SW 1271 (cell line): Measurements from ENCODE around the gene DUSP8.
"Not testable (repeated sequence)": the region's sequence is repeated elsewhere in the genome, so short reads cannot be mapped to it uniquely, and the experiment has no call there.

Experiments used
- DNase-seq, 2 experiments: peaks; one replicate each; lab custom pipeline; 2025; lab: John Stamatoyannopoulos, UW

Gene DUSP8, protein sequence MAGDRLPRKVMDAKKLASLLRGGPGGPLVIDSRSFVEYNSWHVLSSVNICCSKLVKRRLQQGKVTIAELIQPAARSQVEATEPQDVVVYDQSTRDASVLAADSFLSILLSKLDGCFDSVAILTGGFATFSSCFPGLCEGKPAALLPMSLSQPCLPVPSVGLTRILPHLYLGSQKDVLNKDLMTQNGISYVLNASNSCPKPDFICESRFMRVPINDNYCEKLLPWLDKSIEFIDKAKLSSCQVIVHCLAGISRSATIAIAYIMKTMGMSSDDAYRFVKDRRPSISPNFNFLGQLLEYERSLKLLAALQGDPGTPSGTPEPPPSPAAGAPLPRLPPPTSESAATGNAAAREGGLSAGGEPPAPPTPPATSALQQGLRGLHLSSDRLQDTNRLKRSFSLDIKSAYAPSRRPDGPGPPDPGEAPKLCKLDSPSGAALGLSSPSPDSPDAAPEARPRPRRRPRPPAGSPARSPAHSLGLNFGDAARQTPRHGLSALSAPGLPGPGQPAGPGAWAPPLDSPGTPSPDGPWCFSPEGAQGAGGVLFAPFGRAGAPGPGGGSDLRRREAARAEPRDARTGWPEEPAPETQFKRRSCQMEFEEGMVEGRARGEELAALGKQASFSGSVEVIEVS

DNA sequence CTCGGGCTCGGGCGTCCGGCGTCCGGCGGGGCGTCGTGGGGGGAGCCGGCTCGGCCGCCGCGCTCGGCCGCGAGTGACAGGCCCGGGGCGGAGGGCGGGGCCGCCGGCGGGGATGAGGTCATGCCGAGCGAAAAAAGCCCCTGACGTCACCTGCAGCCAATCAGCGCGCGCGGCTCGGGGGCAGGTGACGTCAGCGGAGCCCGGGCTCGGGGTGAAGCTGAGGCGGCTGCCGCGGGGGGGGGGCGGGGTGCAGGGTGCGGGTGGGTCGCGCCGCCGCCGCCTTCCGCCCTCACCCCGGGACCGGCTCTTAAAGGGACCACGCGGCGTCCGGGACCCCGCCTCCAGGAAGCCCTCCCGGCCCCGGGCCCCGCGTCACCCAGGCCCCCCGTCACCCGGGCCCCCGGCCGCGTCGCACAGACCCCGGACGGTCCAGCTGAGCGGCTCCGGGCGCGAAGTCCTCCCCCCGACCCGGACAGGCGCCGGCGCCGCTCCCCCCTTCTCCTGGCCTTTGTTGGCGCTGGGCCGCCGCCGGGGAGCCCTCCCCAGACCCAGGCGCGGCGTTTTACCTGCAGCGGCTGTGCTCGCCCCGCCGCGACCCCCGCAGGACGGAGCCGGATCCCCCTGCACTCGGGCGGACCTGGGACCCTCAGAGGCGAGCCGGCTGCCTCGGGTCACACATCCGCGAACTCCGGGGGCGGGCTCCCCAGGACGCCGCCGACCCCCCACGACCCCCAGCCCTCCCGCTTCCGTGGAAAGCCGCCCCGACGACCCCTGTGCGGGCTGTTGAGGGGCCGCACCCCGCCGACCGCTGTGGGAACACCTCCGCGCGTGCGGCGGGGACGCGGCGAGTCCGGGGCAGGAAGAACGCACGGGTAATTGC, at the start of gene DUSP8:
TSS of gene DUSP8 (minus strand) at position 75 of the 880 bp plus-strand sequence. CDS start 6,445 bp downstream, outside the sequence.
- DNase-seq = peak; percentile 53 to 76

DNA sequence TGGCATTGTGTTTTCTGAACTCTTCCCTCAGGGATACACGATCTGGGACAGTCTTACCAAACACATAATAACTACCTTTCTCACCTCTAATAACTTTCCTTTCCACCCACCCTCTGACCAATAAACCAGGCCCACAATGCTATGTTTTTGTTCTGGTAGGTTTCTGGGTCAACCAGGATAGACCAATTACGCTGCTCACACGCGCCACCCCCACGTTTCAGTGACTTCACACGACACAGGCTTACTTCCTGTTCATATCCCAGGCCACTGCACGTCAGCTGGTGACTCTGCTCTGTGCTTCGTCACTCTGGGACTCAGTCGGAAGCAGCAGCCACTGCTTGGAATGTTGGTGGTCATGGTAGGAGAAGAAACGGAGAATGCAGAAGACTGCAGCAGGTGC, 47.4 kb upstream of the DUSP8 start:
- DNase-seq = no peak

DNA sequence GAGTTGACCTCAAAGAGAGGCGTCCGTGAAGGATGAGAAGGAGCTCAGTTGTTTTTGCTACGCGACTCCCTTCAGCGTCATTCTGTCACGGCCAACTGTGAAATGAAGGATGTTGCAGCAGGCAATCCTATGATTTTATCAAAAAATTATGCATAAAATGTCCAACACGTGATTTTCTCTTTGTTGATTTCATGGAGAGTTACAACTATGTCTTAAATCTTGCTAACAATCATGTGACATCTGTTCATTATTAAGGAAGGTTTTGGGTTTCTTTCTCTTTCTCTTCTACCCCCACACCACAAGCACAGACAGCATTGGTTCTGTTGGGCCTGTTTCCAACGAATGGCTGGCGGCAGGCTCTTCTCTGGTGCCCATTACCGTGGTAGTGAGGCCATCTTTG, 46.2 kb upstream of the DUSP8 start:
- no peak for DNase-seq

DNA sequence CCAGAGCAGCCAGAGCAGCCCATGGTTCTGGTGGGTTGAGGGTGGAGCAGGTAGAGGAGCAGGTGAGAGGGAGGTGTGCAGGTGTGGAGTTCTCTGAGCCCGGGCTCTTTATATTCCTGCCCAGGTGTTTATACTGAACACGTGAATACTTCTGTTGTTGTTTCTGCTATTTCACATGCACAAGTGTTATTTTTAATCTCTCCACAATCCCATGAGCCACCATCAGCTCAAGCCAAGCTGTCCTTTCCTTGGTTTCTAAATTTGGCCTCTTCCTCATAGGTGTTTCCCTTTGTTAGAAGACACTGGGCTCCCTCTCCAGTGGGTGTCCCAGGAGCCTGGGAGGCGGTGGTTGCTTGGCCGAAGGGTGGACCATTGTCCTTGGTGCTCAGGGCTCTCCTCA, 36.3 kb upstream of the DUSP8 start, which contains the start of gene KRTAP5-3:
TSS of gene KRTAP5-3 (minus strand) at position 101 of the 400 bp plus-strand sequence. CDS start at position 23, 78 bp downstream.
- DNase-seq = no peak

DNA sequence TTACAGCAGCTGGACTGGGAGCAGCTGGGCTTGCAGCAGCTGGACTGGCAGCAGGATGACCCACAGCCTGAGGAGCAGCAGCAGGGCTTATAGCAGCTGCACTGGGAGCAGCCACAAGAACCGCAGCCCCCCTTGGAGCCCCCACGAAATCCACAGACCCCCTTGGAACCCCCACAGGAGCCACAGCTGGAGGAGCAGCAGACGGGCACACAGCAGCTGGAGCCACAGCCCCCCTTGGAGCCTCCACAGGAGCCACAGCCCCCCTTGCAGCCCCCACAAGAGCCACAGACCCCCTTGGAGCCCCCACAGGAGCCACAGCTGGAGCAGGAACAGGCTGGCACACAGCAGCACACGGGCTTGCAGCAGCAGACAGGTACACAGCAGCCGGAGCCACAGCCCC, 35.8 kb upstream of the DUSP8 start:
- not testable (repeated sequence) for DNase-seq

DNA sequence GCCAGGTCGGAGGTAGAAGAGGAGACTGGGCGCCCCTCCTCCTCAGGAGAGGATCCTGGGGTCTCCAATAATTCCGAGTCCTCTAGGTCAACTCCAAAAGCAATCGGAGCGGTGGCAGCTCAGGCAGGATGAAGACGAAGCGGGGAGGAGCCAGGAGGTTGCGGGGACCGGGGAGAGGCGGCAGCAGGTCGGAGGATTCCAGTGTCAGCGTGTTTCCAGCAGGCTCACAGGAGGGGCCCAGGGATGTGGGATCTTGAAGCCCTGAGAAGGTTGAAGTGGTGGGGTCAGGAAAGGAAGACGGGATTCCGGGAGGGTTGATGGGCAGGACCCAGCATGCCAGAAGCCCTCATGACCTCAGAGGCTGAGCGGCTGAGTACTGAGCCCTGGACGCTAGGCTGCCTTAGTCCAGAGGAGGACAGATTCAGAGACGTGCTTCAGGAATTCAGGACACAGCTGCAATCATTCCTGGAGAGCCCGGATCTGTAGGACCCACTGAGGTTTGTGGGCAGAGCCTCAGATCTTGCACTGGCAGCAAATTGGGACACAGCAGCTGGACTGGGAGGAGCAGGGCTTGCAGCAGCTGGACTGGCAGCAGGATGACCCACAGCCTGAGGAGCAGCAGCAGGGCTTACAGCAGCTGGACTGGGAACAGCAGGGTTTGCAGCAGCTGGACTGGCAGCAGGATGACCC, 35.2 kb upstream of the DUSP8 start:
- not testable (repeated sequence) for DNase-seq

DNA sequence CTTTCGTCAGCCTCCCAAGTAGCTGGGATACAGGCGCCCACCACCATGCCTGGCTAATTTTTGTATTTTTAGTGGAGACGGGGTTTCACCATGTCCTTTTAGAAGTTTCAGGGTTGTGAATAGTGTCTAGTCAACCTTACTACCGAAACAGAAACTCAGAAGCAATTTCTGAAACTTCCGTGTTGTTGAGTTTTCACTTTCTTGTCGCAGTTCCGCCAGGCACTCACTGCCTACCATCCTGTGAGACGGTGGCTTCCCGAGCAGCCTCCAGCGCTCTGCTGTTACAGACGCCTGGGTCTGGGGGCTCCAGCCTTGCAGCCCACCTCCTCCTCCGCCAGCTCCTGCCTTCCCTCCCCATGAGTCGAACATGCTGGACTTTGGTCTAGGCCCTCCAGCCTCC, 33.9 kb upstream of the DUSP8 start:
- not testable (repeated sequence) for DNase-seq

DNA sequence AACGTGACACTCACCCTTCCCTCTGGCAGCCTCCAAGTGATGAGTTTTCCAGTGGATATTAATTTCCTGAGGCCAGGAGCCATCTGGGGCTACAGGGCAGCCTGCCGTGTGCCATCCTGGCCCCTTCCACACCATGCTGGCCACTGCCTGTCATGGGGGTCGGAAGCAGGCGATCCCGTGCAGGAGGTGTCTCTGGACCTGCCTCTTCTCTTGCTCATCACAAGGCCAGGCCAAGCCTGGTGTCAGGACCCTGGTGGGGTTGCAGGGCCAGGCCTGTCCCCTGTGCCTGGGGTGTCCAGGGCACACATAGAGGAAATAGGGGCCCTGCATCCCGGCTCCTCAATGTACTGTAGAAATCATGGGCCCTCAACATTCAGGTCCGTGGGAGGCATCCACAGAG, 32.6 kb upstream of the DUSP8 start:
- DNase-seq = no peak

DNA sequence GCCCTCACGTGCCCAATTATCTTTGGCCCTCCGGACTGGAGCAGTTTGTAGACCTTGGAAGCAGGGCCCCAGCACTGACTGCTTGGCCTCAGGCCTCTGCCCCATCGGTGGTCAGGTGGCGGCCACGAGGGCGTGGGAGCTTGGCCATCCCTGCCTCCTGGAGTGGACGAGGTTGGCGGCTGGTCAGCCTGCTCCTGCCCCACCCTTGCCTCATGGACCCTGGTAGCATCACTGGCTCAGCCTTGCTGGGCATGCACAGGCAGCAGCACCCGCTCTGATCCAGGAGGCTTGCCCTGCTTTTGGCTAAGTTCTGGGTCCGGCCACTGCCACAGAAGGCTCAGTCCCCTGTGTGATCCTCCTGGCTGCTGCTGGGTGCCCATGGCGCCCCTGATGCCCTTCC, 32.1 kb upstream of the DUSP8 start:
- no peak for DNase-seq

DNA sequence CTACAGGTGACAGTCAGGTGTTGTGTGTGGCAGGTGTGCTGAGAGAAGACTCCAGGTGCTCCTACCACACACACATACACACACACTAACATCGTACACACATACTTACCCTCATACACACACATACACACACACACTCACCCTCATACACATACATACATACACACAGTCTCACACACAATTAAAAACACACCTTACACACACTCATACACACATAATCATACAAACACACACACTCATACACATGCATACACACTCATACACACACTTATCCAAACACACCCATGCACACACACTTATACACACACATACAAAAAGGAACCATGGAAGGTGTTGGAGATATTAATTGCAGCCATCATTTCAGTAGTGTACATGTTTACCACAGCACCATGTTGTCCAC, 31.6 kb upstream of the DUSP8 start:
- no peak for DNase-seq

DNA sequence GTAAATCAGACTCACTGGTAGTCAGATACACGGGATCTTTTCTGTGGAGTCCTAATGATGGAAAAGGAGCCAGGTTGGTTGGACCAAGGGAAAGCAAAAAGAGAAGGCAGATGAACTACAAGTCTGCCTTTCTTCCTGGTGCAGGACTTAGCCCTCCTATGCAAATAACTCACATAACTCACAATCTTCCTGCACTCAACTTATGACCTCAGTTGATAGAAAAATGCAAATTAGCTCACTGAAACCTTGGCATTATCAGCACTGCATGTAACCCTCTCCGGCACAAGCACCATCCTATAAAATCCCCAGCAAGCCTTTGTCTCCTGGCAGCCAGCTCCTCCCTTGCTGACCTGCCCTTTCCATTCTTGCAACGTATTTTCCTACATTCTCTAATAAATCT, 29.6 kb upstream of the DUSP8 start:
- not testable (repeated sequence) for DNase-seq

DNA sequence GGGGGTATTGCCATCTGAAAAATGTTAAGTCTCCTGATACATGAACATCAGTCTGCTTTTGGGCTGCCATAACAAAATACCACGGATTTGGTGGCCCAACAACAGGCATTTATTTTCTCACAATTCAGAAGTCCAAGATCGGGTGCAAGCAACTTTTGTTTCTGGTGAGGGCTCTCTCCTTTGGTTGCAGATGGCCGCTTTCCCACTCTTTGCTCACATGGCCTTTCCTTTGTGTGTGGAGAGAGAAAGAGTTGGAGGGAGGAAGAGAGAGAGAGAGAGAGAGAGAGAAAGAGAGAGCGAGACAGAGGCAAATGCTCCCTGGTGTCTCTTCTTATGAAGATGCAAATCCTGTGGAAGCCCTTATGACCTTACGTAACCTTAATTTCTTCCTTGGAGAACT, 28.6 kb upstream of the DUSP8 start:
- DNase-seq = no peak

DNA sequence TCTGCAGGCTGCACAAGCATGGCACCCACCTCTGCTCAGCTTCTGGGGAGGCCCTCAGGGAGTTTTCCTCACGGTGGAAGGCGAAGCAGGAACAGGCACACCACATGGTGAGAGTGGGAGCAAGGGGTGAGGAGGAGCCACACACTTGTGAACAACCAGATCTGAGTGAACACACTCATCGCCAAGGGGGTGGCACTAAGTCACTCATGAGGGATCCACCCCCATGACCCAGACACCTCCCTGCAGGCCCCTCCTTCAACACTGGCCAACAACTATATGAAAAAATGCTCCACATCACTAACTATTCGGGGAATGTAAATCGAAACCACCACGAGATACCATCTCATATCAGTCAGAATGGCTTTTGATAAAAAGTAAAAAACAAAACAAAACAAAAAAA, 26.7 kb upstream of the DUSP8 start:
- DNase-seq = no peak

DNA sequence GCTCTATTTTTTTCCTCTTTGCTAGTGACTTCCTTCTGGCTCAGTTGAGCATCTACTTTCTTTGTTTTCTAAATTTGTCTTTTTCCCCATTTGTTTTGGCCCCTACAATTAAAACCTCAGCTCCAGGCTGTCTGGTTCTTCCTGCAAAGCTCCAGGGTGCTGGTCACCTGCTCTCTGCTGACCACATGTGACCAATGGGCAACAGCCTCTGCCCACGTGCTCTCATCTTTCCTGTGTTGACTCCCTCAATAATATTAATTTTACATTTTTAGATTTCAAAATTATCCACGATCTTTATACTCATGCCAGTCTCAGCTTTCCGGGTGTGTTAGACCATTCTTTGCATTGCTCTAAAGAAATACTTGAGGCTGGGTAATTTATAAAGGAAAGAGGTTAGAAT, 26.3 kb upstream of the DUSP8 start:
- DNase-seq = not testable (repeated sequence)

DNA sequence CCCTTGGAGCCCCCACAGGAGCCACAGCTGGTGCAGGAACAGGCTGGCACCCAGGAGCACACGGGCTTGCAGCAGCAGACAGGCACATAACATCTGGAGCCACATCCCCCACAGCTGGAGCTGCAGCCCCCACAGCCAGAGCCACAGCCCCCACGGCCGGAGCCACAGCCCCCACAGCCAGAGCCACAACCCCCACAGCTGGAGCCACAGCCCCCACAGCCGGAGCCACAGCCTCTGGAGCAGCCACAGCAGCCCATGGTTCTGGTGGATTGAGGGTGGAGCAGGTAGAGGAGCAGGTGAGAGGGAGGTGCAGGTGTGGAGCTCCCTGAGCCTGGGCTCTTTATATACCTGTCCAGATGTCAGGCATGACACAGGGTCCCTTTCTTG, 25.9 kb upstream of the DUSP8 start, which contains the start of gene KRTAP5-2:
TSS of gene KRTAP5-2 (minus strand) at position 301 of the 387 bp plus-strand sequence. CDS start at position 257, 44 bp downstream.
- no peak for DNase-seq

DNA sequence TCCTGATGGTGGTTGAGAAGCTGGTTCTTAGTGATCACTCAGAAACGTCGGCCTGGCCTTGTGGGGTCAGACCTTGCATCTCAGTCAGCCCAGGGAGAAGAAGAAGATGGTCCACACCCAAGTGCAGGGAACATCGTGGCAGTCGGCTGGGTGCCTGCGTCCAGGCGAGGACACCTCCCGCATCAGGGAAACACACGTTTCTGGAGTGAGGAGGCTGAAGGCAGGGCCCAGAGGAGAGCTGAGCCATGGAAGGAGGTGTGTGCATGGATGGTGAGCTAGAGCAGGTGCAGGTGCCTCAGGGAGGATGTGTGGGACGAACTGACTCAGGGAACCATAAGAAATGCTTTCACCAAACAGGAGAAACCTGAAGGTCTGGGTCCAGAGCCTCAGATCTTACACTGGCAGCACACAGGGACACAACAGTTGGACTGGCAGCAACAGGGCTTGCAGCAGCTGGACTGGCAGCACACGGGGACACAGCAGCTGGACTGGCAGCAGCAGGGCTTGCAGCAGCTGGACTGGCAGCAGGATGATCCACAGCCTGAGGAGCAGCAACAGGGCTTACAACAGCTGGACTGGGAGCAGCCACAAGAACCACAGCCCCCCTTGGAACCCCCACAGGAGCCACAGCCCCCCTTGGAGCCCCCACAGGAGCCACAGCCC, 25.4 kb upstream of the DUSP8 start:
- DNase-seq = no peak

DNA sequence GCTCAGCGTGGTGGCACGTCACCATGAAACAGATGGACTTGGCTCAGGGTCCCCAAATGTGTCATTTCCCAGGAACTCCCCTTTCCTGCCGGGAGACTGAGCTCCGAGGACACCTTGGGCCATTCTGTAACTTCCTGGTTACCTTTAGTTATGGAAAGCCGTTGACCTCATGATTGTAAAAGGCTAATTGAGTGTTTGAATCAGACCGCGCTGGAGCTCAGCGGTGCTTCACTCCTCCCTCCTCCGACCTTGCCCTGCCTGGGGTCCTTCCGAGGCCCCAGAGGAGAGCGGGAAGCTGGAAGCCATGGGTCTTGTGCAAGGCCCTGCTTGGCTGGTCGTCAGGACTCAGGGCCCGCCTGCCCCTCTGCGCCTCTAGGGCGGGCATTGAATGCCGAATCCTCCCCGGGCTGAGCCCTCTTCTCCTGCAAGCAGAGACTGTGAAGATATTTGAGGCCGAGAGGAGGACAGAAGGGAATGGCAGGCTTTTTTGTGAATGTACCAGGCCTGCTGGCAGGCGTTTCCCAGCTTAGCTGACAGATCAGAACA, 24.6 kb upstream of the DUSP8 start:
- DNase-seq = not testable (repeated sequence)

DNA sequence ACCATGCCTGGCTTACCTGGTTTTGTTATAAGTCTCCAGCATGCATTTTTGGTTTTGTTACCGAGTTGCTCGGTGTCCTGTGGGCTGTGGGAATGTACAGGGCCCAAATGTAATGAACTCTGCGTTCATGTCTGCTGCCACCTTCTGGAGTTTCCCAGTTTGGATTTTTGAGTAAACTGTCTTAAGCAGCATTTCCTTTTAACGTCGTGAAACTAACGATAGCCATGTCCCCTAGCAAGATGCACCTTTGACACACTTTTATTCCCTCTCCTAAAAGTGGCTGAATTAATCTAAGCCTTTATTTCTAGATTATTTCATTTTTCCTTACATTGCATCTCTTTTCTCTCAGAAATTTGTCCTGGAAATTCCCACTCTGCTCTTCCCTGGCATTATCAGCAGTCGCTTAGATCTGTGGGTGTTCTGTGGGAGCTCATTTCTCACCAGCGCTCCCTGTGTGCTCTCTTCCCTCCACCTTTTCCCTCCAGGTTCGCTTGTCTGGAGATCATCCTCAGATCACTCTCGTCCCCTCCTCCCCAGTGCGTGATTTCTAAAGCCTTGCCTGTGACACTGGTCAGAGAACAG, 24.0 kb upstream of the DUSP8 start:
- DNase-seq = peak in 1 of 2 experiments; percentile 9

DNA sequence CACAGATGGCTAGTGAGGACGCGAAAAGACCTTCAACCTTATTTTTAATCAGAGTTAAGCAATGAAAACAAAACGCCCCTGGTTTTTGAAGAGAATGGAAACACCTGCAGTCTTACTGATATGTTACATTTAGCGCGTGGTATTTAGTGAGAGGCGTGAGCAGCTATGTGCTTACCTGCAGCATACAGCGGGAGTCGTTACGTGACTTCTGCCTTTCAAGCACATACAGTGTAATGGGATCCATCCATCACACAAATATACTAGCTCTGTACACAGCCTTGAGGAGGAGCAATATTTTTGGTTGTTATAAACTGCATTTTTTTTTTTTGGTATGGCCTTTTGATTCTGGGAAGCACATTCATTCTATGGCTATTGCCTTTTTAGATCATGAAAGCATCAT, 20.6 kb upstream of the DUSP8 start:
- no peak for DNase-seq

DNA sequence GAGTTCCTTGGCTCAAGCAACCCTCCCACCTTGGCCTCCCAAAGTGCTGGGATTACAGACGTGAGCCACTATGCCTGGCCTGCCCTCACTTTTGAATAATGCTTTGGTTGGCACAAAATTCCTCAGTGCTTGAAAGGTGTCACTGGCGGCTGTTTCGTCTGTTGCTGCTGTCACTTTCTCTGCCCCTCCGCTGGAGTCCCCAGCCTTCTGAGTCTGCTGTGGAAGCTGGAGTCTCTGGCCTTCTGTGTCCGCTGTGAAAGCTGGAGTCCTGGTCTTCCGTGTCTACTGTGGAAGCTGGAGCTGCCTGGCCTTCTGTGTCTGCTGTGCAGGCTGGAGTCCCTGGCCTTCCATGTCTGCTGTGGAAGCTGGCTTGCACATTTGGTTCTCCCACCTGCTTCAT, 17.9 kb upstream of the DUSP8 start:
- no peak for DNase-seq
